Mesendoderm (in vitro differentiated cells): Measurements from ENCODE around the gene CTNNA1.

Experiments used
- DNase-seq: peaks from one replicate; pipeline ENCODE4 v3.0.0; 2013
- H2AK5ac ChIP-seq: 2 replicates; pipeline ENCODE4 v1.6.1; 2013; ENCODE audit warnings: low read length, inconsistent platforms
- H2BK120ac ChIP-seq: 2 replicates; pipeline ENCODE4 v1.6.1; 2013; ENCODE audit warnings: low read depth, mild to moderate bottlenecking, low read length, moderate library complexity, mixed read lengths
- H2BK15ac ChIP-seq: replicated peaks from 2 replicates; pipeline ENCODE4 v1.6.1; 2013; ENCODE audit warnings: low read depth, mild to moderate bottlenecking, moderate library complexity
- H2BK5ac ChIP-seq: 2 replicates; pipeline ENCODE4 v1.6.1; 2013; ENCODE audit warnings: low read length, inconsistent platforms
- H3K18ac ChIP-seq: 2 replicates; pipeline ENCODE4 v1.6.1; 2013; ENCODE audit warnings: mild to moderate bottlenecking, low read length, mixed read lengths
- H3K23ac ChIP-seq: one replicate; pipeline ENCODE4 v1.6.1; 2013; ENCODE audit warnings: low read length
- H3K27ac ChIP-seq: 2 replicates; pipeline ENCODE4 v1.5.1; 2013; ENCODE audit warnings: low read depth, mild to moderate bottlenecking, inconsistent platforms, low read length, moderate library complexity
- H3K27me3 ChIP-seq: 2 replicates; pipeline ENCODE4 v1.6.1; 2013; ENCODE audit warnings: low read length, control low read depth, mild to moderate bottlenecking, inconsistent platforms; ENCODE audit not compliant: insufficient read depth, poor library complexity
- H3K36me3 ChIP-seq: 2 replicates; pipeline ENCODE4 v1.6.1; 2013; ENCODE audit warnings: low read length, inconsistent platforms; ENCODE audit not compliant: control insufficient read depth, insufficient read depth
- H3K4ac ChIP-seq: one replicate; pipeline ENCODE4 v1.6.1; 2013; ENCODE audit warnings: low read depth, mild to moderate bottlenecking, low read length, moderate library complexity
- H3K4me1 ChIP-seq: 2 replicates; pipeline ENCODE4 v1.6.1; 2013; ENCODE audit warnings: low read depth, low read length, inconsistent platforms; ENCODE audit not compliant: control insufficient read depth
- H3K4me2 ChIP-seq: 2 replicates; pipeline ENCODE4 v1.6.1; 2013; ENCODE audit warnings: low read length
- H3K4me3 ChIP-seq: 2 replicates; pipeline ENCODE4 v1.5.1; 2013; ENCODE audit warnings: mild to moderate bottlenecking, low read length
- H3K56ac ChIP-seq: one replicate; pipeline ENCODE4 v1.6.1; 2013; ENCODE audit warnings: low read length
- H3K79me1 ChIP-seq: 2 replicates; pipeline ENCODE4 v1.6.1; 2013; ENCODE audit warnings: low read length, inconsistent platforms
- H3K79me2 ChIP-seq: 2 replicates; pipeline ENCODE4 v1.6.1; 2013; ENCODE audit warnings: mild to moderate bottlenecking, low read length; ENCODE audit not compliant: control insufficient read depth, insufficient read depth
- H3K9ac ChIP-seq: 2 replicates; pipeline ENCODE4 v1.6.1; 2013; ENCODE audit warnings: low read length, inconsistent platforms
- H4K5ac ChIP-seq: one replicate; pipeline ENCODE4 v1.6.1; 2013; ENCODE audit warnings: low read length
- H4K8ac ChIP-seq: one replicate; pipeline ENCODE4 v1.6.1; 2013; ENCODE audit warnings: low read depth, mild to moderate bottlenecking, control low read depth, low read length, moderate library complexity
- WGBS: extraction: QIAGEN DNeasy Blood & Tissue Kit; methylation state at CpG from one replicate; pipeline ENCODE4 v1.1.7; 2013; ENCODE audit warnings: low lambda C conversion rate, missing lambda C conversion rate; ENCODE audit not compliant: insufficient coverage; ENCODE audit errors: extremely low coverage; 5-methylcytosine and 5-hydroxymethylcytosine counted together

The CTNNA1 gene

DNA sequence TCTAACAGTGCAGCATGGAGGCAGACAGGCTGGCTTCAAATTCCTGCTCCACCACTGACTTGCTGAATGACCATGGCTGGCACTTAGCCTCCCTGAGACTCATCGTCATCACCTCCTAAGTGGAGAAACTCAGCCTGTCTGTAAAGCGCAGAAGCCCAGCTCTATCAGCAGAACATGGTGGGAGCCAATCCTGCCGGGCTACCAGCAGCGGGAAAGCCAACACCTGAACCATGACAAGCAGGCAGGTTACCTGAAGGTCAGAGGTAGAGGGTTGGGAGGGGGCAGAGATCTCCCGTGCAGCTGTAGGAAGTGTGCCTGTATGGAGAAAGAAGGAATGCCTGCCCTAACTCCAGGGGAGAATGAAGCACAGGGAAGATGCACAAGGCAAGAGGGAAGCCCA lies 194.6 kb downstream of the CTNNA1 start:
- Histone ChIP-seq H3K18ac (no peak overlapping the region), H3K4me2 (no peak overlapping the region), H2BK15ac (no peak overlapping the region), H4K8ac (no peak overlapping the region), H3K27ac (no peak overlapping the region), H3K9ac (no peak overlapping the region), H4K5ac (no peak overlapping the region), H2BK5ac (no peak overlapping the region), H3K56ac (no peak overlapping the region), H3K4ac (no peak overlapping the region), H3K79me1 (no peaks in the 10 kb centered on the region), H3K4me1 (no peaks in the 10 kb centered on the region), H2AK5ac (no peak overlapping the region), H3K27me3 (no peaks in the 10 kb centered on the region), H3K36me3 (no peaks in the 10 kb centered on the region), H3K4me3 (no peak overlapping the region), H3K23ac (no peak overlapping the region), H3K79me2 (no peaks in the 10 kb centered on the region), H2BK120ac (no peak overlapping the region)
- no CpG with 5 or more reads among the region's 5 CpGs for WGBS
- DNase-seq: no peak

DNA sequence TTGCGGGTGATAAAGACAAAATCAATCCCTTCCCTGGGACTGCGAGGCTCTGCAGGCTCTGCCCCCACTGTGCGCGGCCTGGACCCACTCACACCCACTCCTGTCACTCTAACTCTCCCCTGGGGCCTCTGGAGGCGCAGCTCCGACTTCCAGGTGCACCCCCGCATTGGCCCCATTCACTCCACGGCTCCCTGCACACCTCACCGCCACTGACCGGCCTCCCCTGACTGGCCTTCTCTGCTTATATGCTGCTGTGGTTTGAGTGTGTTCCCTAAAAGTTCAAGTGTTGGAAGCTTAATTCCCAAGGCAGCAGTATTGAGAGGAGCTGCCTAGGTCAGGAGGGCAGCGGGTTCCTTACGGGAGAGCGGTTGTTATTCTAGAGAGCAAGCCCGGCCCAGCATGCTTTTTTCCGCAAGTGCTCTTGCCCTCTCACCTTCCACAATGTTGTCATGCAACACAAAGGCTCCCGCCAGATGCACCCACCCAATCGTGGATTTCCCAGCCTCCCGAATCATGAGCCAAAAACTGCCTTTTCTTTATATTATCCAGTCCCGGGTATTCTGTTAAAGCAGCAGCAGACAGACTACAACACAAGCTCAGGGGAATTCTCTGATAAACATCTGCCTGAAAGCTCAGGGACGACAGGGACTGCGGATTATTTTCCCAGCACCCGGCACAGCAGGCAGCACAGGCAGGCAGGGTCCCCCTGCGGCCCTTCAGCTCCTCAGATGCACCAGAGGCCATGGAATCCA lies 195.4 kb downstream of the CTNNA1 start:
- no peak overlapping the region for H3K4me2 ChIP-seq
- no peaks in the 10 kb centered on the region for H3K79me2 ChIP-seq
- H4K8ac ChIP-seq: no peak overlapping the region
- no peaks in the 10 kb centered on the region for H3K4me1 ChIP-seq
- no peak overlapping the region for H2BK120ac ChIP-seq
- H3K4ac ChIP-seq: no peak overlapping the region
- no peak overlapping the region for H2BK15ac ChIP-seq
- no peak for DNase-seq
- no peak overlapping the region for H3K27ac ChIP-seq
- H3K23ac ChIP-seq: peak overlapping the region; percentile 24
- no peaks in the 10 kb centered on the region for H3K36me3 ChIP-seq
- H4K5ac ChIP-seq: no peak overlapping the region
- no peak overlapping the region for H3K9ac ChIP-seq
- no peak overlapping the region for H3K18ac ChIP-seq
- H3K27me3 ChIP-seq: no peaks in the 10 kb centered on the region
- H3K4me3 ChIP-seq: no peak overlapping the region
- WGBS: no CpG with 5 or more reads among the region's 23 CpGs
- no peaks in the 10 kb centered on the region for H3K79me1 ChIP-seq
- H2AK5ac ChIP-seq: no peak overlapping the region
- no peak overlapping the region for H2BK5ac ChIP-seq
- H3K56ac ChIP-seq: no peak overlapping the region

DNA sequence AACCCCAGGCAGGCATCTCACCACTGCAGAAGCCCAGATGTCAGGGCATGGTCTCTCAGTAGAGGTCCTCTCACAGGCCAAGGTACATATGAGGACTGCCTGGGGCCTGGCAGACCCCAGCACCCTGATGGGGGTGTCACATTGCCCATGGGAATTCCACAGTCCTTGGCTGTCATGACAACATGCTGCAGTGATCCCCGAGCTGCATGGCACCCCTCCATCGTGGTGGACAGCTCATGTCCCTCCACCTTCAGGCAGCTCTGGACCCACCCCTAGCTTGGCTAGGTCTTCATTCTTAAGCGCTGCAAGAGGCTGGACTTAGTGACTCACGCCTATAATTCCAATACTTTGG lies 196.0 kb downstream of the CTNNA1 start:
- Histone ChIP-seq H2BK120ac (no peak overlapping the region), H3K4me3 (no peak overlapping the region), H3K4ac (no peak overlapping the region), H2BK15ac (no peak overlapping the region), H4K8ac (no peak overlapping the region), H4K5ac (no peak overlapping the region), H3K23ac (no peak overlapping the region), H3K27me3 (no peaks in the 10 kb centered on the region), H3K4me2 (no peak overlapping the region), H3K36me3 (no peaks in the 10 kb centered on the region), H2BK5ac (no peak overlapping the region), H3K27ac (no peak overlapping the region), H2AK5ac (no peak overlapping the region), H3K79me1 (no peaks in the 10 kb centered on the region), H3K9ac (no peak overlapping the region), H3K79me2 (no peaks in the 10 kb centered on the region), H3K4me1 (no peaks in the 10 kb centered on the region), H3K56ac (no peak overlapping the region), H3K18ac (no peak overlapping the region)
- WGBS: no CpG with 5 or more reads among the region's 4 CpGs
- no peak for DNase-seq

DNA sequence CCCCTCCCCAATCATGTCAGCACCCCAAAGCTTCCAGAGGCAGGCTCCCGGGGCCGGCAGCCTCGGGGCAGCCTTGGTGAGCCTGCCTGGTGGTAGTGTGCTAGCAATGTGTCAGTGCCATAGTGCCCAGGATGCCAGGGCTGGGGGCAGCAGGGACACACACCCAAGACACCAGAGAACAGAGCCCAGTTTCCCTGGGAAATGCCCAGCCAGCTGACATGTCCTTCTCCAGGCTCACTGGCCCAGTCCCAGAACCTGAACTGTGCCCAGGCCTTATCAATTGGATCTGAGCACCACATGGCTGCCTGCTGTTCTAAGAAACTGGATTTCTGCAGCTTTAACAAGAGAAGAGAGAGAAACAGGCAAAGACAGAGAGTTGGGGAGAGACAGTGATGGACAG lies 196.8 kb downstream of the CTNNA1 start:
- Histone ChIP-seq H3K9ac (no peak overlapping the region), H3K27me3 (no peaks in the 10 kb centered on the region), H3K27ac (no peak overlapping the region), H3K4ac (no peak overlapping the region), H2BK5ac (no peak overlapping the region), H3K79me1 (no peaks in the 10 kb centered on the region), H3K4me3 (no peak overlapping the region), H4K5ac (no peak overlapping the region), H3K36me3 (no peaks in the 10 kb centered on the region), H2BK120ac (no peak overlapping the region), H3K23ac (no peak overlapping the region), H3K4me2 (no peak overlapping the region), H3K4me1 (peaks cover 2% of the 10 kb centered on the region), H3K18ac (no peak overlapping the region), H2BK15ac (no peak overlapping the region), H3K79me2 (no peaks in the 10 kb centered on the region), H3K56ac (no peak overlapping the region), H4K8ac (no peak overlapping the region), H2AK5ac (no peak overlapping the region)
- no CpG with 5 or more reads among the region's 3 CpGs for WGBS
- DNase-seq: no peak

DNA sequence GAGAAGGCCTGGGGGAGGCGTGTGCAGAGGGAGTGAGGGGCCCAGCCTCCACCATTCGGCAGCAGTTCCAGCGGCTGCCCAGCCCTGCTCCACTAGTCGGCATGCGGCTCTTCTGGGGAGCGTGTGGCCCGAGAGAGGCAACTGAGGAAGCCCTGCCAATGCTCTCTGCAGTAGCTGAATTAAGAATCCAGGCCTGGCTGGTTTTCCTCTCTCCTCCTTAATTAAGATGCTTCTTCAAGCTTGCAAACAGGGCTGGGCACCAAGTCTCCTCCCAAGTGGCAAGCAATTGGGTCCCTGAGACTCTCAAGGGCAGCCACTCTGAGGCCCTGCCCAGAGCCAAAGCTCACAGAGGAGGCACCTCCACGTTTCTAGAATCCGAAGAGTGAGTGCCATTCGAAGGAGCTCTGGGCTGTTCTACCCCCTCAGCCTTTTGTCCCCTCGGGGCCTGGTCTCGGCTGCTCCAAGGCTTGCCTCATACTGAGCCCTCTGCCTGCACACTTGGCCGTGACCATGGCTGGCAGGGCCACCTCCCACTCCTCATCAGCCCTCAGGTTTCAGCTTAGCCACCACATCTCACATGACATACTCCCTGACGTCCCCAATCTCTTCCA lies 197.3 kb downstream of the CTNNA1 start:
- no peak for DNase-seq
- no peak overlapping the region for H2BK15ac ChIP-seq
- H3K9ac ChIP-seq: no peak overlapping the region
- H4K5ac ChIP-seq: no peak overlapping the region
- WGBS: no CpG with 5 or more reads among the region's 14 CpGs
- H3K18ac ChIP-seq: no peak overlapping the region
- H3K36me3 ChIP-seq: no peaks in the 10 kb centered on the region
- H3K27ac ChIP-seq: no peak overlapping the region
- peaks cover 2% of the 10 kb centered on the region for H3K4me1 ChIP-seq
- H3K79me2 ChIP-seq: no peaks in the 10 kb centered on the region
- no peak overlapping the region for H3K23ac ChIP-seq
- H3K4me3 ChIP-seq: no peak overlapping the region
- no peaks in the 10 kb centered on the region for H3K27me3 ChIP-seq
- H3K79me1 ChIP-seq: no peaks in the 10 kb centered on the region
- no peak overlapping the region for H3K4ac ChIP-seq
- no peak overlapping the region for H2AK5ac ChIP-seq
- no peak overlapping the region for H3K4me2 ChIP-seq
- H2BK5ac ChIP-seq: no peak overlapping the region
- no peak overlapping the region for H4K8ac ChIP-seq
- H3K56ac ChIP-seq: no peak overlapping the region
- no peak overlapping the region for H2BK120ac ChIP-seq
